Measurements from ENCODE around the gene PARP9. TPM values are rescaled to one million over a fixed set of nuclear protein-coding genes. Genes with fewer than 3 reads are reported as not detected.

PARP9 gene
- total RNA-seq, 1 donor from 2014 or later: 4.5 TPM

- FAIRE-seq (no peak), DNase-seq (ENCODE audit: low read depth) (no peak)
- TF ChIP-seq, protein P1, sequence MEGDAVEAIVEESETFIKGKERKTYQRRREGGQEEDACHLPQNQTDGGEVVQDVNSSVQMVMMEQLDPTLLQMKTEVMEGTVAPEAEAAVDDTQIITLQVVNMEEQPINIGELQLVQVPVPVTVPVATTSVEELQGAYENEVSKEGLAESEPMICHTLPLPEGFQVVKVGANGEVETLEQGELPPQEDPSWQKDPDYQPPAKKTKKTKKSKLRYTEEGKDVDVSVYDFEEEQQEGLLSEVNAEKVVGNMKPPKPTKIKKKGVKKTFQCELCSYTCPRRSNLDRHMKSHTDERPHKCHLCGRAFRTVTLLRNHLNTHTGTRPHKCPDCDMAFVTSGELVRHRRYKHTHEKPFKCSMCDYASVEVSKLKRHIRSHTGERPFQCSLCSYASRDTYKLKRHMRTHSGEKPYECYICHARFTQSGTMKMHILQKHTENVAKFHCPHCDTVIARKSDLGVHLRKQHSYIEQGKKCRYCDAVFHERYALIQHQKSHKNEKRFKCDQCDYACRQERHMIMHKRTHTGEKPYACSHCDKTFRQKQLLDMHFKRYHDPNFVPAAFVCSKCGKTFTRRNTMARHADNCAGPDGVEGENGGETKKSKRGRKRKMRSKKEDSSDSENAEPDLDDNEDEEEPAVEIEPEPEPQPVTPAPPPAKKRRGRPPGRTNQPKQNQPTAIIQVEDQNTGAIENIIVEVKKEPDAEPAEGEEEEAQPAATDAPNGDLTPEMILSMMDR (IDR thresholded peaks at IDR 0.05; ENCODE audit: insufficient read depth, low read length, severe bottlenecking): no peak
- peaks cover 3% of the 10 kb centered on the region for H3K36me3 ChIP-seq (ENCODE audit: control insufficient read depth, insufficient read depth, low read length)
- no peak overlapping the region for H3K4me3 ChIP-seq (ENCODE audit: low read depth, low read length)
- H3K27me3 ChIP-seq (ENCODE audit: control insufficient read depth, insufficient read depth, low read length): no peaks in the 10 kb centered on the region
Observed at GRCh38 chr3:122546151-122546550, 17.9 kb downstream of the PARP9 start.

DNA sequence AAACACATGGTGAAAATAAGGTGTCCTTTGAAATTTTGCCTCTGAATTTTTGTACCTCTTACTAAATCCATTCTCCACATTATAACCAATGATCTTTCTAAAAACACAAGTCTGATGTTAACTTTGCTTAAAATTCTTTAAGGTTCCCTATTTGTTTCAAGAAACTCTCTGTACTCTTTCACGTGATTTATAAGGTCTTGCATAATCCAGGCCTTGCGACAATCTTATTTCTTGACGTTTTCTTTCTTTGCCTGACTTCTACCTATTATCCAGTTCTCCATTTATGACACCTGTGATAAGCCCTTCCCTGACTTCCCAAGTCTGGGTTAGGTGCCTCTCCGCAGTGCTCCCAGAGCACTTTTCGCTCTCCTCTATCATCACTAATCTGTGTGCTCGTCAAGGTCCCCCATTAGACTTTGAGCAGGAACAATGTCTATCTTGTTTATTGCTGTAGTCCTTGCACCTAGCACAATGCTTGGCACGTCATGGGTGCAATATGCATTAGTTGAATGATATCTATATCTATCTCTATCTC is 25.1 kb downstream of the PARP9 start:
- no peaks in the 10 kb centered on the region for H3K36me3 ChIP-seq (ENCODE audit: control insufficient read depth, insufficient read depth, low read length)
- FAIRE-seq (peak; percentile 13), DNase-seq (ENCODE audit: low read depth) (no peak)
- H3K27me3 ChIP-seq (ENCODE audit: control insufficient read depth, insufficient read depth, low read length): no peaks in the 10 kb centered on the region
- H3K4me3 ChIP-seq (ENCODE audit: low read depth, low read length): no peak overlapping the region
- TF ChIP-seq, protein P1 (IDR thresholded peaks at IDR 0.05; ENCODE audit: insufficient read depth, low read length, severe bottlenecking): no peak

- Histone ChIP-seq H3K4me3 (ENCODE audit: low read depth, low read length) (no peak overlapping the region), H3K27me3 (ENCODE audit: control insufficient read depth, insufficient read depth, low read length) (no peaks in the 10 kb centered on the region), H3K36me3 (ENCODE audit: control insufficient read depth, insufficient read depth, low read length) (peaks cover 1% of the 10 kb centered on the region)
- TF ChIP-seq, protein P1 (IDR thresholded peaks at IDR 0.05; ENCODE audit: insufficient read depth, low read length, severe bottlenecking): no peak
- DNase-seq (ENCODE audit: low read depth) (no peak), FAIRE-seq (no peak)
Observed at GRCh38 chr3:122536632-122537001, 27.5 kb downstream of the PARP9 start.

- H3K4me3 ChIP-seq (ENCODE audit: low read depth, low read length): no peak overlapping the region
- TF ChIP-seq, protein P1 (IDR thresholded peaks at IDR 0.05; ENCODE audit: insufficient read depth, low read length, severe bottlenecking): no peak
- no peaks in the 10 kb centered on the region for H3K27me3 ChIP-seq (ENCODE audit: control insufficient read depth, insufficient read depth, low read length)
- no peak for FAIRE-seq
- H3K36me3 ChIP-seq (ENCODE audit: control insufficient read depth, insufficient read depth, low read length): peaks cover 1% of the 10 kb centered on the region
- no peak for DNase-seq (ENCODE audit: low read depth)
Observed at GRCh38 chr3:122535964-122536631, 28.0 kb downstream of the PARP9 start.

- peaks cover 1% of the 10 kb centered on the region for H3K36me3 ChIP-seq (ENCODE audit: control insufficient read depth, insufficient read depth, low read length)
- TF ChIP-seq, protein P1 (IDR thresholded peaks at IDR 0.05; ENCODE audit: insufficient read depth, low read length, severe bottlenecking): no peak
- peak; percentile 98 for DNase-seq (ENCODE audit: low read depth)
- peak; percentile 84 for FAIRE-seq
- H3K4me3 ChIP-seq (ENCODE audit: low read depth, low read length): no peak overlapping the region
- H3K27me3 ChIP-seq (ENCODE audit: control insufficient read depth, insufficient read depth, low read length): no peaks in the 10 kb centered on the region
Observed at GRCh38 chr3:122533931-122534334, 30.2 kb downstream of the PARP9 start.

DNA sequence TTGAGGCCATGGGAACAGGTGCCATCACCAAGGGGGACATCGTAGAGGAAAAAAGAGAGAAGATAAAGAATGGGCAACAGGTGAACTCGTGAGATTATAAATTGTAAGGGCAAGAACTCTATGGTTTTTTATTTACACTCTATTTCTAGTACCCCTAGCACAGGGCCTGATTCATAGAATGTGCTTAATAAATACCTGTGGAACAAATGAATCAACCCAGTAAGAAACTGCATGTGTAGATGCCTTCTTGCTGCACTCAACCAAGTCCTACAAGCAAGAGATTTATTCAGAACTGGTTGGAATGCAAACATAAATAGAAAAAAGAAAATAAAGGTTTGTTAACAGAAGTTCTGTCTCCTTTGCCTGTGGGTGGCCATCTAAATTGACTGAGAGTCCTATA is 30.6 kb downstream of the PARP9 start:
- no peak overlapping the region for H3K4me3 ChIP-seq (ENCODE audit: low read depth, low read length)
- H3K36me3 ChIP-seq (ENCODE audit: control insufficient read depth, insufficient read depth, low read length): peaks cover 1% of the 10 kb centered on the region
- DNase-seq (ENCODE audit: low read depth) (peak; percentile 20), FAIRE-seq (no peak)
- H3K27me3 ChIP-seq (ENCODE audit: control insufficient read depth, insufficient read depth, low read length): no peaks in the 10 kb centered on the region
- TF ChIP-seq, protein P1 (IDR thresholded peaks at IDR 0.05; ENCODE audit: insufficient read depth, low read length, severe bottlenecking): no peak
